Neuronal stem cell (in vitro differentiated cells): Measurements from ENCODE around the gene MGLL.

Source experiments
- DNase-seq: peaks from one replicate; pipeline ENCODE4 v3.0.0-alpha.2; 2013; ENCODE audit warnings: low spot score
- H2AFZ ChIP-seq: one replicate; pipeline ENCODE4 v1.6.1; 2013; ENCODE audit warnings: mild to moderate bottlenecking, low read length, inconsistent platforms
- H2AK5ac ChIP-seq: 2 replicates; pipeline ENCODE4 v1.6.1; 2013; ENCODE audit warnings: low read depth, mild to moderate bottlenecking, inconsistent platforms, low read length, moderate library complexity, mixed read lengths
- H2BK120ac ChIP-seq: 2 replicates; pipeline ENCODE4 v1.6.1; 2013; ENCODE audit warnings: low read depth, mild to moderate bottlenecking, inconsistent platforms, low read length, moderate library complexity, mixed read lengths
- H2BK12ac ChIP-seq: one replicate; pipeline ENCODE4 v1.6.1; 2013; ENCODE audit warnings: low read length, inconsistent platforms
- H2BK15ac ChIP-seq: 2 replicates; pipeline ENCODE4 v1.6.1; 2013; ENCODE audit warnings: mild to moderate bottlenecking, low read length, inconsistent platforms, mixed read lengths
- H2BK5ac ChIP-seq: one replicate; pipeline ENCODE4 v1.6.1; 2013; ENCODE audit warnings: inconsistent platforms, mild to moderate bottlenecking, low read length, moderate library complexity
- H3K14ac ChIP-seq: one replicate; pipeline ENCODE4 v1.6.1; 2013; ENCODE audit warnings: low read length, inconsistent platforms
- H3K18ac ChIP-seq: 2 replicates; pipeline ENCODE4 v1.6.1; 2013; ENCODE audit warnings: low read length, inconsistent platforms
- H3K23ac ChIP-seq: 2 replicates; pipeline ENCODE4 v1.6.1; 2013; ENCODE audit warnings: low read depth, mild to moderate bottlenecking, mixed read lengths, low read length, inconsistent platforms; ENCODE audit not compliant: poor library complexity
- H3K27ac ChIP-seq: replicated peaks from 3 replicates; pipeline ENCODE4 v1.5.1; 2013; ENCODE audit warnings: low read length, inconsistent platforms
- H3K27me3 ChIP-seq, 3 experiments: 2 replicates each; pipeline ENCODE4 v1.6.1; 2013; ENCODE audit warnings: low read length in 3 of 3, mild to moderate bottlenecking in 2 of 3, inconsistent platforms in 1 of 3, low read depth in 1 of 3, mixed read lengths in 1 of 3, moderate library complexity in 1 of 3; ENCODE audit not compliant: control insufficient read depth in 3 of 3, insufficient read depth in 3 of 3
- H3K36me3 ChIP-seq, 2 donors: replicated peaks in 1 of 2; 2 replicates each; pipeline ENCODE4 v1.6.1; 2013; ENCODE audit warnings: low read length in 2 of 2; ENCODE audit not compliant: control insufficient read depth in 2 of 2, insufficient read depth in 2 of 2
- H3K4ac ChIP-seq: 2 replicates; pipeline ENCODE4 v1.6.1; 2013; ENCODE audit warnings: inconsistent platforms, mild to moderate bottlenecking, low read length, moderate library complexity
- H3K4me1 ChIP-seq, 2 donors: 1 replicate in 1 of 2; 2 replicates in 1 of 2; pipeline ENCODE4 v1.6.1; 2013; ENCODE audit warnings: low read length in 2 of 2, low read depth in 1 of 2; ENCODE audit not compliant: control insufficient read depth in 2 of 2, insufficient read depth in 1 of 2
- H3K4me2 ChIP-seq: one replicate; pipeline ENCODE4 v1.6.1; 2013; ENCODE audit warnings: mild to moderate bottlenecking, low read length, inconsistent platforms; ENCODE audit not compliant: insufficient read depth, poor library complexity, severe bottlenecking
- H3K4me3 ChIP-seq, 2 donors: 2 replicates each; pipeline ENCODE4 v1.5.1; 2013; ENCODE audit warnings: low read length in 2 of 2, mild to moderate bottlenecking in 2 of 2, inconsistent platforms in 1 of 2, moderate library complexity in 1 of 2
- H3K79me1 ChIP-seq: one replicate; pipeline ENCODE4 v1.6.1; 2013; ENCODE audit warnings: low read depth, mild to moderate bottlenecking, inconsistent platforms, low read length, moderate library complexity
- H3K9ac ChIP-seq: one replicate; pipeline ENCODE4 v1.6.1; 2013; ENCODE audit warnings: mild to moderate bottlenecking, low read depth, low read length, inconsistent platforms; ENCODE audit not compliant: poor library complexity
- H3K9me3 ChIP-seq, 2 donors: replicated peaks in 1 of 2; 2 replicates each; pipeline versions ENCODE3 to v1.6.1; 2013; ENCODE audit warnings: low read length in 2 of 2, mild to moderate bottlenecking in 2 of 2, inconsistent platforms in 1 of 2, low read depth in 1 of 2, mixed read lengths in 1 of 2, moderate library complexity in 1 of 2; ENCODE audit not compliant: control insufficient read depth in 2 of 2, insufficient read depth in 1 of 2
- H4K8ac ChIP-seq: one replicate; pipeline ENCODE4 v1.6.1; 2013; ENCODE audit warnings: low read depth, mild to moderate bottlenecking, inconsistent platforms, low read length, moderate library complexity
- H4K91ac ChIP-seq: one replicate; pipeline ENCODE4 v1.6.1; 2013; ENCODE audit warnings: low read length, low read depth, mild to moderate bottlenecking, inconsistent platforms; ENCODE audit not compliant: poor library complexity
- WGBS, 2 donors: extraction: QIAGEN DNeasy Blood & Tissue Kit; methylation state at CpG; one replicate each; pipeline ENCODE4 v1.1.7; 2013; ENCODE audit warnings: missing lambda C conversion rate in 2 of 2, mixed read lengths in 1 of 2; ENCODE audit not compliant: insufficient read length in 2 of 2, insufficient replicate concordance in 1 of 2; ENCODE audit errors: extremely low coverage in 2 of 2; 5-methylcytosine and 5-hydroxymethylcytosine counted together

MGLL gene

GRCh38 chr3:127743351-127744252, 78.7 kb downstream of the MGLL start:
- H3K79me1 ChIP-seq = no peaks in the 10 kb centered on the region
- H3K36me3 ChIP-seq = no peaks in the 10 kb centered on the region
- no peaks in the 10 kb centered on the region for H3K9me3 ChIP-seq
- H3K14ac ChIP-seq = no peak overlapping the region
- H3K4me1 ChIP-seq = no peaks in the 10 kb centered on the region
- H2AK5ac ChIP-seq = no peak overlapping the region
- H3K9ac ChIP-seq = no peak overlapping the region
- no peak overlapping the region for H3K18ac ChIP-seq
- H3K4ac ChIP-seq = no peak overlapping the region
- no peak for DNase-seq
- no peak overlapping the region for H2AFZ ChIP-seq
- no CpG with 5 or more reads among the region's 15 CpGs for WGBS, 2 donors
- no peak overlapping the region for H3K27ac ChIP-seq
- H3K4me3 ChIP-seq = no peak overlapping the region
- no peak overlapping the region for H3K4me2 ChIP-seq
- no peak overlapping the region for H2BK12ac ChIP-seq
- H4K91ac ChIP-seq = no peak overlapping the region
- no peak overlapping the region for H4K8ac ChIP-seq
- no peak overlapping the region for H2BK15ac ChIP-seq
- peaks cover 0 to 3% (median 0%) of the 10 kb centered on the region in 3 experiments for H3K27me3 ChIP-seq
- H2BK120ac ChIP-seq = no peak overlapping the region
- H2BK5ac ChIP-seq = no peak overlapping the region
- H3K23ac ChIP-seq = no peak overlapping the region

- WGBS, 2 donors = no CpG with 5 or more reads among the region's 9 CpGs
- Histone ChIP-seq H3K9me3 (no peaks in the 10 kb centered on the region), H3K36me3 (no peaks in the 10 kb centered on the region)
Measured at GRCh38 chr3:127742580-127742979, 79.7 kb downstream of the MGLL start.

GRCh38 chr3:127741690-127742089, 80.6 kb downstream of the MGLL start:
- Histone ChIP-seq H2BK5ac (no peak overlapping the region), H3K23ac (no peak overlapping the region), H3K4me3 (no peak overlapping the region), H2AK5ac (no peak overlapping the region), H3K79me1 (no peaks in the 10 kb centered on the region), H3K9me3 (no peaks in the 10 kb centered on the region), H2BK12ac (no peak overlapping the region), H2AFZ (no peak overlapping the region), H3K4ac (no peak overlapping the region), H4K8ac (no peak overlapping the region), H3K36me3 (no peaks in the 10 kb centered on the region), H3K27ac (no peak overlapping the region), H3K18ac (no peak overlapping the region), H3K14ac (no peak overlapping the region), H4K91ac (no peak overlapping the region), H3K4me1 (no peaks in the 10 kb centered on the region), H3K4me2 (no peak overlapping the region), H3K27me3 (peaks cover 0 to 6% (median 0%) of the 10 kb centered on the region in 3 experiments), H2BK120ac (no peak overlapping the region), H2BK15ac (no peak overlapping the region), H3K9ac (no peak overlapping the region)
- WGBS, 2 donors = no CpG with 5 or more reads among the region's 1 CpG
- DNase-seq = no peak

More at GRCh38 chr3:127742580-127742979, 79.7 kb downstream of the MGLL start:
- Histone ChIP-seq H3K79me1 (no peaks in the 10 kb centered on the region), H2BK5ac (no peak overlapping the region), H3K4ac (no peak overlapping the region), H3K14ac (no peak overlapping the region), H3K27ac (no peak overlapping the region), H2AFZ (no peak overlapping the region), H2AK5ac (no peak overlapping the region), H3K18ac (no peak overlapping the region), H3K23ac (no peak overlapping the region), H3K4me2 (no peak overlapping the region), H3K4me3 (no peak overlapping the region), H4K91ac (no peak overlapping the region), H3K4me1 (no peaks in the 10 kb centered on the region), H3K9ac (no peak overlapping the region), H2BK15ac (no peak overlapping the region), H2BK12ac (no peak overlapping the region), H4K8ac (no peak overlapping the region), H3K27me3 (peaks cover 0 to 6% (median 0%) of the 10 kb centered on the region in 3 experiments), H2BK120ac (no peak overlapping the region)
- no peak for DNase-seq

GRCh38 chr3:127741246-127741645, 81.1 kb downstream of the MGLL start:
- Histone ChIP-seq H3K27ac (no peak overlapping the region), H2BK15ac (no peak overlapping the region), H3K9ac (no peak overlapping the region), H3K14ac (no peak overlapping the region), H3K9me3 (no peaks in the 10 kb centered on the region), H2AFZ (no peak overlapping the region), H3K36me3 (no peaks in the 10 kb centered on the region), H3K4me3 (no peak overlapping the region), H2BK120ac (no peak overlapping the region), H4K91ac (no peak overlapping the region), H3K23ac (peak overlapping the region; percentile 21), H3K18ac (peak overlapping the region; percentile 33), H3K4me2 (no peak overlapping the region), H3K4ac (no peak overlapping the region), H3K4me1 (no peaks in the 10 kb centered on the region), H3K27me3 (peaks cover 0 to 6% (median 0%) of the 10 kb centered on the region in 3 experiments), H3K79me1 (no peaks in the 10 kb centered on the region), H2BK5ac (no peak overlapping the region), H2AK5ac (no peak overlapping the region), H2BK12ac (no peak overlapping the region), H4K8ac (no peak overlapping the region)
- no CpG with 5 or more reads among the region's 8 CpGs for WGBS, 2 donors
- no peak for DNase-seq
